CD4-positive, alpha-beta T cell treated with Interleukin-4 for 4 hours (primary cell): ENCODE data around the gene FIBCD1.

Experiments
- DNase-seq: peaks from one replicate; pipeline ENCODE4 v3.0.0-alpha.2; 2020

Gene FIBCD1

DNA sequence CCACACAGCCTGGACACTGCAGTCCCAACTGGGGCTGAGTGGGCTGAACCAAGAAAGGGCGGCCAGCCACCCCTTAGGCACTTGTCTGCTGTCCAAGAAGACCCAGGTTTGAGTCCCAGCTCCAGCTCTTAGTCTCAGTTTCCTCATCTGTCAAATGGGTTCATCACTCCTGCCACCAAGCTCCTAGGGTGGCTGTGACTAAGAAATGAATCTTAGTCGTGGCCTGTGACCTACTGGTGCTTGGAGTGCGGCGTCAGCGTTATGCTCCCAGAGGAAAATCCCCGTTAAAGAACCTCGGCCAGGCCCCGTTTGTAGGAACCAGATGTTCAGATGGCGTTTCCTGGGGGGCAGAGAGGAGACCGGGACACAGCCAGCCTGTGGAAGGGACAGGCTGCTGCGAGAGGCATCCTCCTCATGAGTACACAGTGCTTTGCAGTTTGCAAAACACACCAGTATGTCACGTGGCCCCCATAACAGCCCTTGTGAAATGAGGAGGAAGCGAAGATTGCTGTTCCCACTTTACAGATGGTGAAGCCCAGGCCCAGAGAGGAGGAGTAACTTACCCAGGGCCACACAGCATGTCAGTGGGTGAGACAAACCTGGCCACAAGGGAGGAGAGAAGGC is 3.3 kb downstream of the FIBCD1 start:
- no peak for DNase-seq

- DNase-seq: no peak
Measured at GRCh38 chr9:130934702-130935647, 4.1 kb downstream of the FIBCD1 start.

GRCh38 chr9:130934246-130934645 is 4.8 kb downstream of the FIBCD1 start:
- no peak for DNase-seq

DNA sequence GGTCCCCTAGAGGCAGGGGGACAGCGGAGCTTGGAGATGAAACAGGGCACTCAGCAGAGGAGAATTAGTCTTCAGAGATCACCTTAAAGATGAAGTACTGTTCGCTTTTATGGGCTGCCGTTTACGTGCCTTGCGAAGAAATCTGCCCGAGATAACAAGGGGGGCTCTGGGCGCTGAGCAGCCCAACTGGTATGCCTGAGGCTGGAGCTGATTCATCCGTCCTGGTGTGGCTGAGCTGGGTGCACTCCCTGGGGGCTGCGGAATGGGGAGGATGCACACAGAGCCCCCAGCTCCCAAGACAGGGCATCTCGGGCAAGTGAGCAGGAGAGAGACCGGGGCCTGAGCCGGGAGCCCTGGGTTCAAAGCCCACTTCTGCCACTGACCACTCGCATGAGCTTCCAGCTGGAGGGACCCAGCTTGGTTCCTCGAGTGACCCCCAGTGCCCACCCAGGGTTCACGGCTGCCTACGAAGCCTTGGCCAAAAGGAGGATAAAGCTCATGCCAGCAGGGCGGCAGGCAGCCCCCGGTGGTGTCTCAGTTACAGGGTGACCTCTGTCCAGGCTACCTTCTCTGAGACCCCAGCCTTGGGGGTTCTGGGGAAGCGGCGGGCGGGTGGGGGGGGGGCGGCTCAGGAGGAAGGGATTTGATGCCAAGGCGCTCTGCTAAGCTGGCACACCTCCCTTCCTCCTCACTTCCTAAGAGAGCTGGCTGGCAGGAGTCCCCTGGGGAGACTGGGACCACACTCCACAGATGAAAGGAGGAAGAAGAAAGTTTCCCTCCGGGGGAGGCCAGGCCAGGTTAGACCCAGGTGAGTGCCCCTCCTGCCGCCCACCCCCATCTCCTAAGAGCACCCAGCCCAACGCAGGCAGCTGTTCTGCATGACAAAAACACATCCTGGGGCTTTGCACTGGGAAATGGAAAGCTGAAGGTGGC is 5.7 kb downstream of the FIBCD1 start:
- no peak for DNase-seq

DNA sequence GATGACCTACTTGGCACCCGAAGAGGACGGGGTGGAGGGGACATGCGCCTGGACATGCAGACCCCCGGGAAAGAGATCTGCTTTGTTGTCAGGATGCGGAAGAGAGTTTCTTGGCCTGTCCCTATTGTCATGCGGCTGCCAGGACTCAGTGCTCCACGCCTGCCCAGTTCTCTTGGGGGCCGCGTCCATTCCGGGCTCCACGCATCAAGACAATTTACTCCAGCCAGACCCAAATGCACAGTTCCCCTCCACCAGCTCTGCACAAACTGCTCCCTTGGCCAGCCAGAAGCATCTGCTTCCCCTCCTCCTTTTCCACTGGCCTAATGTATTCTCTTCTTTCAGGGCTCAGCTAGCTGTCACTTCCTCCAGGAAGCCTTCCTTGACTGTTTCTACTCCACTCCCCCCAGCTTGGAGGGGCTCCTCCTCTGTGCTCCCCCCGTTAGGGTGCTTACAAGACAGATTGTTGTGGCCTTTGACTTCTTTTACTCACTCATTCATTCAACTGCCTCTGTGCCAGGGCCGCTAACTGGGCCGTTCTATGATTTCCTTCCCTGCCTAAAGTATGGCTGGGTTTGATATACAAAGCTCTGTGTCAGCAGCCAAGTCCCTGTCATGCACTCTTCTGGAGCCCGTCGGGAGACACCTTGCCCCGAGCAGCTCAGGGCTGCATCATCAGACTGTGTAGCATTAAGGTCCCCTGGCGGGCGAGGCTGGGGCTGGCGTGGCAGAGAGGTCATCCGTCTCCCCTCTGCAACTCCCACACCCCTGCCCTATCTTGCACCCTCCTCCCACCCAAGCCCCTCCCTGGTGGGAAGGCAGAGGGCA is 6.6 kb downstream of the FIBCD1 start:
- no peak for DNase-seq

DNA sequence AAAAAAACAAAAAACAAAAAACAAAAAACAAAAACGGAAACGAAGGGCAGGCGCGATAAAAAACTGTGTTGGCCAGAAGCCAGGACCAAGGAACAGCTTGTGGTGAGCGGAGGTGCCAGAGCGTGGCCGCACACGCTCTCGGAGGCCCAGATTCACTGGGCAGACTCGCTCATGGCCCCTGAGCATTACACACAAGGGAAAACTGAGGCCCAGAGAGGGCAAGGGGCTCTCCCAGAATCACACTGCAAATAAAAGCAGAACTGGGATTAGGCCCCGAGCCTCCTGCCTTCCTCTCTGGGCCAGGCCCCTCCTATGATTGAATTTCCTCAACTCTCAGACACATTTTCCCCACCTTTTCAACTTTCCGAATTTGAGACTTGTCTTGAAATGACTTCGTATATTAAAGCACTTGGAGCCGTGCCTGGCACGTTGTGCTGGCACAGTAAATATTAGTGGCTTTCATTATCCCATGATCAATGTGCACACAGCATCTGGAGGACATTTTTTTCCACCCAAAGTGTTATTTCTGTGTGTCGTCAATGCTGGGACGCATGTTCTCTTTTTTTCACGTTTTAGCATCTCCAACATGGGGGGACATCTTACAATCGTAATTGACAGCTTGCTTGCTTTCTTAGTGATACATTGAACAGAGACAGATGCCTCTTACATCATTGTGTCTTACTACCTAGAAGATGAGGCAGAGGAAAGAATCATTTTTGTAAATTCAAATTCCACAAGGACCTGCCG is 7.4 kb downstream of the FIBCD1 start:
- no peak for DNase-seq

DNA sequence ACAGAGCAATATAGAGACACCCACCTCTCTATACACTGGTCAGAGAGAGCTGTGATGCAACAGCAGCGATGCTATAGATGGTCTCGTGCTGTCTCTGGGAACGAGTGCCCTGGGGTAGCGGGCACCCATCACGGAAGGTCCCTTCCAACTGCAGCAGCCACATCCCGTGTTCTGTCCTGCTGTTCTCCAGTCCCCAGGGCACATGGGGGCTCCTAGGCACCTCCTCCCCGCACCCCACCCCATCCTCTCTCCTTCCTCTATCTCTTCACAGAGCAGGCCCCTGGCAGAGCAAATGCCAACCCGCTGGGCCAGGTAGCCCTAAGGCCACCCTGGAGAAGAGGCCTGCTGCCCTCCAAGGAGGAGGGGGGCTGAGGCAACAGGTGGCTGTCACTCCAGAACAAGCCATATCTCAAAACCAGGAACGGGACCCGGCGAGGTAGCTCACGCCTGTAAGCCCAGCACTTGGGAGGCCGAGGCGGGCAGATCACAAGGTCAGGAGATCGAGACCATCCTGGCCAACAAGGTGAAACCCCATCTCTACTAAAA is 8.2 kb downstream of the FIBCD1 start:
- no peak for DNase-seq

- no peak for DNase-seq
Measured at GRCh38 chr9:130930132-130930803, 8.8 kb downstream of the FIBCD1 start.

DNA sequence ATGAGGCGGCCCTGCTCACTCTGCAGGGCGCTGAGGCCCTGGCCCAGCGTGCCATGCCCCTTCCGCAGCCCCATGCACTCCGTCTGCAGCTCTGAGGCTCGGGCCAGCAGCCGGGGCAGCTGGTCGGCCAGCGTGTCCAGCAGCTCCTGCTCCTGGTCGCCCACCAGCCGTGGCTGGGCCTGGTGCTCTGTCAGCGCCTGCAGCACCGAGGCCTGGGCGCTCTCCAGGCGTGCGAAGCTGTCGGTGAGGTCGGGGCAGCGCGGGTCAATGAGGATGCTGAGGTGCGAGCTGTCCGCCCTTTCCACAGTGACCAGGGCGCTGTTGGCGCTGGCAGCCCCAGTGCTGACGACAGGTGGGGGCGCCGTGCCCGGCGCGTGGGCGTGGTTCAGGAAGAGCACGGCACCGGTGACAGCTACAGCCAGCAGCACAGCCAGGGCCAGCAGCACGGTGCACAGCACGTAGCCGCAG is 9.4 kb downstream of the FIBCD1 start:
- no peak for DNase-seq

DNA sequence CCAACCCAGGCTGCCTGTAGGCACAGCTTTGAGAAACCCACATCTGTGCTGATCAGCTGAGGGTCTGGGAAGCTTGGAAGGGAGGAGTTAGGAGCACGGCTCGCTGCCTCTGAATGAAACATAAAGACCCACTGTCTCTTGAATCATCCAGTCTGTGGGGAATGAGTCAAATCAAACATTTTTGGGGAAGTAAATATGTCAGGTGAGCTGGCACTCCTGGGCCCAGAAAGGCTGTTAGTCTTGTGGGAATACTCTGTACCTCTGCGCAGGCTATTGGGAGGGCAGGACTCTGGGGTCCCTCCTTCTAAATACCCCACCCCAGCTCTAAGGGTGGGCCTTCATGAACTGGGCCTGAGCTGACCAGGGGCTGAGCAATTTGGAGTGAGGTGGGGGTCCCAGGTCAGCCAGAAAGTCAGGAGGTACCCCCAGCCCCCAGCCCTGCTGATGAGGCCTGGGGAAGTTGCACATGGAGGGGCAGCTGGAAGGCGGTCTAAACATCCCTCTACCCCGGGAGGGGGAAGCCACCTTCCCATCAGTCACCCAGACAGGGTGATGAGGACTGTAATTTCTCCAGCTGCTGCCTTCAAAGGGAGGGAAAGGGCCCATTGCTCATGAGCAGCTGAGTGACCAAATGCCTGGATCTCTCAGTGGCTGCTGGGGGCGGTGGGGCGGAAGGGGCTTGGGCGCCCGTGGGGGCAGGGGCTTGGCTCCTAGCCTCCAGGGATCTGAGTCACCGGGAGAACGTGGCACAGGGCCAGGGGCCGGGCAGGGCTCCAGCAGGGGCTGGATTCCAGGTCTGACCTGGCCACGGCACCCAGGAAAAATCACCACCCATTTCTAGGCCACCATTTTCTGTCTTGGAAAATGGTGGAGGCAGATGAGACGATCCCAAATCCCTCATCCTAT is 10.8 kb downstream of the FIBCD1 start:
- DNase-seq: no peak

GRCh38 chr9:130927338-130927737 is 11.7 kb downstream of the FIBCD1 start:
- DNase-seq: no peak

DNA sequence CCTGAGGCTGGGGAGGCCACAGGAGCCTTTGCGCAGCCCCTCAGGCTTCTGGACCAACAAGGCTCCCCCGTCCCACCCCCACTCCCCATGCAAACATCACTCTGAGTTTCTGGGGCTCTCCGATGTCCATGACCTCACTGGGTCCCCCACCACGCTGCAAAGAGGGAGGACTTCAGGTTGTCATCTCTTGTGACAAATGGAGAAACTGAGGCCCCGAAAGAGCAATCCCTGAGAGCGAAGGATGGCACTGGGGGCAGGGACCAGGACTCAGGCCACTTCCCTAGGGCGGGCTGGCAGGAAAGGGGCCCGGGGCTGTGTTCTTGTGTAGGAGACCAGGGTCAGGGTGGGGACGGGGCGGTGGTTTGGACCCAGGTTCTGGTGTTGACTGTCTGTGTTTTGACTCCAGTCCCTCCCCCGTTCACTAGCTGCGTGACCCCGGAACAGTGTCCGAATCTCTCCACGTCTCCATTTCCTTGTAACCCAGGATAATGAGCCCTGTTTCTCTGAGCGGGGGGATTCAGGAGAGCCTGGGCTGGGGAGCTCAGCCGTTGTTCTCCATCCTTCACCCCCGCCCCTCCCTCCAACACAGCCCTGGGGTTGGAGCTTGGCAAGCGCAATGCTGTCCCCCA is 13.9 kb downstream of the FIBCD1 start:
- DNase-seq: no peak

DNA sequence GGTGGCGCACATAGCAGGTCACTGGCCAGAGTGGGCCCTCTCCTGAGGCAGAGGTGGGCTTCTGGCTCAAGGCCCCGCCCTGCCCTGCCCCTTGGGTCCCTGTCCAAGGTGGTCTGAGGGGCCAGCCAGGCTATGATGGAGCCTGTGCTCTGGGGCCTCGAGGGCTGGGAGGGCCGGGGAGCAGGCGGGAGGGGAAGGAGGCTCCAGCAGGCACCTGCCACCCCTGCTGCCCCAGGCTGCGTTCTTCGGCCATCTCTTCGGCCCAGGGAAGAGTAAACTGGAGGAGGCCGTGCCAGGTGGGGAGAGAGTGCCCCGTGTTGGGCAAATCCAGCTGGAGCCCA is 14.6 kb downstream of the FIBCD1 start:
- no peak for DNase-seq

GRCh38 chr9:130923611-130924447 is 15.2 kb downstream of the FIBCD1 start:
- DNase-seq: no peak

- DNase-seq: no peak
Measured at GRCh38 chr9:130922893-130923610, 16.0 kb downstream of the FIBCD1 start.

- DNase-seq: no peak
Measured at GRCh38 chr9:130921989-130922892, 16.8 kb downstream of the FIBCD1 start.
